ENCODE results near the gene MMS22L.

The MMS22L gene

GRCh38 chr6:97240222-97240621 lies 42.8 kb downstream of the MMS22L start:
- H3K4me3 ChIP-seq (ENCODE audit: low read depth, low read length), result no peak overlapping the region
- no peak for DNase-seq (ENCODE audit: low read depth)
- TF ChIP-seq CTCF (IDR thresholded peaks at IDR 0.05; ENCODE audit: control insufficient read depth, extremely low read depth, insufficient read depth), result no peak

- DNase-seq (ENCODE audit: low read depth), result no peak
- no peak for TF ChIP-seq CTCF (IDR thresholded peaks at IDR 0.05; ENCODE audit: control insufficient read depth, extremely low read depth, insufficient read depth)
- H3K4me3 ChIP-seq (ENCODE audit: low read depth, low read length), result no peak overlapping the region
Observed at GRCh38 chr6:97231911-97232310, 51.1 kb downstream of the MMS22L start.

DNA sequence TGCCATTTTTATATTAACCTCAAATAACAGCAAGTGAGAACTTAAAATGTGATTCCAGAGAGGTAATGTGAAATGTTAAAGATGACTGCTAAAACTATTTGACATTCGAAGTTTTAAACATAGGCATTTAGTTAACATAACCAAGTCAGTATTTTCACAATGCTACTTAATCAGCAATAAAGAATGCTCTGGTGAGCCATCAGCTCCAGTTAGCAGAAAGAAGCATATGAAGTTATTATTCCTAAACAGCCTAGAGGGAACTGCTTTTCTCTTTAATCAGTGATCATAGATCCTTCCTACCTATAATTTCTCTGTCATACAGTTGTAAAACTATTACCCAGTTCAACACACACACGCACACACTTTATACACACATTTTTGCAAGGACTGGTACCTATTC lies 60.1 kb downstream of the MMS22L start:
- TF ChIP-seq CTCF (IDR thresholded peaks at IDR 0.05; ENCODE audit: control insufficient read depth, extremely low read depth, insufficient read depth), result no peak
- H3K4me3 ChIP-seq (ENCODE audit: low read depth, low read length), result no peak overlapping the region
- DNase-seq (ENCODE audit: low read depth), result no peak

DNA sequence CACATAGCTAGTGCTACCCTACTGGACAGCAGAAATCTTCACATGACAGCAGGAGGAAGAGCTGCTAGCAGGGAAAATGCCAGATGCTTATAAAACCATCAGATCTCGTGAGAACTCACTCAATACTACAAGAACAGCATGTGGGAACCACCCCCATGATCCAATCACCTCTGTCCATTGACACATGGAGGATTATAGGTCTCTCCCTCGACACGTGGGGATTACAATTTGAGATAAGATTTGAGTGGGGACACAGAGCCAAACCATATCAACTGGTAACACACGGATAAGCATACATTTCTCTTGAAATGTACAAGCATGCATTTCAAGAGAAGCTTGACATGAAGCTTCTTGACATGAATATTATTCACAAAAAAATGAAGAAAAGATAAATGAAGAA lies 64.1 kb downstream of the MMS22L start:
- no peak overlapping the region for H3K4me3 ChIP-seq (ENCODE audit: low read depth, low read length)
- no peak for DNase-seq (ENCODE audit: low read depth)
- TF ChIP-seq CTCF (IDR thresholded peaks at IDR 0.05; ENCODE audit: control insufficient read depth, extremely low read depth, insufficient read depth), result no peak

GRCh38 chr6:97215157-97215769 lies 67.8 kb downstream of the MMS22L start:
- no peak overlapping the region for H3K4me3 ChIP-seq (ENCODE audit: low read depth, low read length)
- peak; percentile 50 for DNase-seq (ENCODE audit: low read depth)
- peak; percentile 78 for TF ChIP-seq CTCF (IDR thresholded peaks at IDR 0.05; ENCODE audit: control insufficient read depth, extremely low read depth, insufficient read depth)

- no peak for TF ChIP-seq CTCF (IDR thresholded peaks at IDR 0.05; ENCODE audit: control insufficient read depth, extremely low read depth, insufficient read depth)
- H3K4me3 ChIP-seq (ENCODE audit: low read depth, low read length), result no peak overlapping the region
- DNase-seq (ENCODE audit: low read depth), result no peak
Observed at GRCh38 chr6:97214671-97215070, 68.3 kb downstream of the MMS22L start.

- H3K4me3 ChIP-seq (ENCODE audit: low read depth, low read length), result no peak overlapping the region
- no peak for DNase-seq (ENCODE audit: low read depth)
- no peak for TF ChIP-seq CTCF (IDR thresholded peaks at IDR 0.05; ENCODE audit: control insufficient read depth, extremely low read depth, insufficient read depth)
Observed at GRCh38 chr6:97207383-97207782, 75.6 kb downstream of the MMS22L start.

Data from LNCaP clone FGC (cell line).